Glutamatergic neuron (in vitro differentiated cells): ENCODE measurements around the gene SRBD1. TPM values are rescaled to one million over a fixed set of nuclear protein-coding genes. Genes with fewer than 3 reads are reported as not detected.

Experiments
- DNase-seq: peaks from one replicate; pipeline ENCODE4 v3.0.0; 2022
- H3K27ac Mint-ChIP-seq: one replicate; pipeline ENCODE4 v1.8.0; 2020; ENCODE audit warnings: mild to moderate bottlenecking, mixed read lengths, inconsistent platforms; ENCODE audit not compliant: unreplicated experiment
- H3K27me3 Mint-ChIP-seq: one replicate; pipeline ENCODE4 v1.8.0; 2020; ENCODE audit warnings: mild to moderate bottlenecking, moderate library complexity, mixed read lengths, inconsistent platforms; ENCODE audit not compliant: unreplicated experiment
- H3K36me3 Mint-ChIP-seq: one replicate; pipeline ENCODE4 v1.8.0; 2020; ENCODE audit warnings: mild to moderate bottlenecking, mixed read lengths, inconsistent platforms; ENCODE audit not compliant: unreplicated experiment
- H3K4me1 Mint-ChIP-seq: one replicate; pipeline ENCODE4 v1.8.0; 2020; ENCODE audit warnings: mild to moderate bottlenecking, low read depth, mixed read lengths, inconsistent platforms; ENCODE audit not compliant: unreplicated experiment
- H3K4me3 Mint-ChIP-seq: one replicate; pipeline ENCODE4 v1.8.0; 2020; ENCODE audit warnings: mild to moderate bottlenecking, mixed read lengths, inconsistent platforms; ENCODE audit not compliant: unreplicated experiment
- H3K9me3 Mint-ChIP-seq: one replicate; pipeline ENCODE4 v1.8.0; 2020; ENCODE audit warnings: mild to moderate bottlenecking, moderate library complexity, mixed read lengths, inconsistent platforms; ENCODE audit not compliant: unreplicated experiment
- long read RNA-seq: library from polyadenylated mRNA; unstranded; transcript quantifications from one replicate; pipeline ENCODE4 v2.0.0, GENCODE V29; 2020; ENCODE audit not compliant: unreplicated experiment
- total RNA-seq: library from RNA; stranded (reverse); fragmentation: NEBNext Ultra II Directional; extraction: Animal tissue kit (Norgen Biotek cat#: 25700); gene quantifications from one replicate; pipeline ENCODE4 v1.2.1, GENCODE V29; 2021; ENCODE audit not compliant: unreplicated experiment
- TF ChIP-seq, protein P1 (sequence below): fragments of 200-600 bp; sonication (generic); IDR thresholded peaks from one replicate; pipeline ENCODE4 v1.5.0; 2021; ENCODE audit not compliant: partially characterized antibody, unreplicated experiment

The SRBD1 gene, protein sequence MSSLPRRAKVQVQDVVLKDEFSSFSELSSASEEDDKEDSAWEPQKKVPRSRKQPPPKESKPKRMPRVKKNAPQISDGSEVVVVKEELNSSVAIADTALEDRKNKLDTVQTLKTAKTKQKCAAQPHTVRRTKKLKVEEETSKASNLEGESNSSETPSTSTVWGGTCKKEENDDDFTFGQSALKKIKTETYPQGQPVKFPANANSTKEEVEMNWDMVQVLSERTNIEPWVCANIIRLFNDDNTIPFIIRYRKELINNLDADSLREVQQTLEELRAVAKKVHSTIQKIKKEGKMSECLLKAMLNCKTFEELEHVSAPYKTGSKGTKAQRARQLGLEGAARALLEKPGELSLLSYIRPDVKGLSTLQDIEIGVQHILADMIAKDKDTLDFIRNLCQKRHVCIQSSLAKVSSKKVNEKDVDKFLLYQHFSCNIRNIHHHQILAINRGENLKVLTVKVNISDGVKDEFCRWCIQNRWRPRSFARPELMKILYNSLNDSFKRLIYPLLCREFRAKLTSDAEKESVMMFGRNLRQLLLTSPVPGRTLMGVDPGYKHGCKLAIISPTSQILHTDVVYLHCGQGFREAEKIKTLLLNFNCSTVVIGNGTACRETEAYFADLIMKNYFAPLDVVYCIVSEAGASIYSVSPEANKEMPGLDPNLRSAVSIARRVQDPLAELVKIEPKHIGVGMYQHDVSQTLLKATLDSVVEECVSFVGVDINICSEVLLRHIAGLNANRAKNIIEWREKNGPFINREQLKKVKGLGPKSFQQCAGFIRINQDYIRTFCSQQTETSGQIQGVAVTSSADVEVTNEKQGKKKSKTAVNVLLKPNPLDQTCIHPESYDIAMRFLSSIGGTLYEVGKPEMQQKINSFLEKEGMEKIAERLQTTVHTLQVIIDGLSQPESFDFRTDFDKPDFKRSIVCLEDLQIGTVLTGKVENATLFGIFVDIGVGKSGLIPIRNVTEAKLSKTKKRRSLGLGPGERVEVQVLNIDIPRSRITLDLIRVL
- 16.1 TPM for total RNA-seq
- long read RNA-seq, partial matches to known transcripts, result 5 of 8 reads
- long read RNA-seq, other reads (novel, unspliced or antisense), result 0 of 8 reads

DNA sequence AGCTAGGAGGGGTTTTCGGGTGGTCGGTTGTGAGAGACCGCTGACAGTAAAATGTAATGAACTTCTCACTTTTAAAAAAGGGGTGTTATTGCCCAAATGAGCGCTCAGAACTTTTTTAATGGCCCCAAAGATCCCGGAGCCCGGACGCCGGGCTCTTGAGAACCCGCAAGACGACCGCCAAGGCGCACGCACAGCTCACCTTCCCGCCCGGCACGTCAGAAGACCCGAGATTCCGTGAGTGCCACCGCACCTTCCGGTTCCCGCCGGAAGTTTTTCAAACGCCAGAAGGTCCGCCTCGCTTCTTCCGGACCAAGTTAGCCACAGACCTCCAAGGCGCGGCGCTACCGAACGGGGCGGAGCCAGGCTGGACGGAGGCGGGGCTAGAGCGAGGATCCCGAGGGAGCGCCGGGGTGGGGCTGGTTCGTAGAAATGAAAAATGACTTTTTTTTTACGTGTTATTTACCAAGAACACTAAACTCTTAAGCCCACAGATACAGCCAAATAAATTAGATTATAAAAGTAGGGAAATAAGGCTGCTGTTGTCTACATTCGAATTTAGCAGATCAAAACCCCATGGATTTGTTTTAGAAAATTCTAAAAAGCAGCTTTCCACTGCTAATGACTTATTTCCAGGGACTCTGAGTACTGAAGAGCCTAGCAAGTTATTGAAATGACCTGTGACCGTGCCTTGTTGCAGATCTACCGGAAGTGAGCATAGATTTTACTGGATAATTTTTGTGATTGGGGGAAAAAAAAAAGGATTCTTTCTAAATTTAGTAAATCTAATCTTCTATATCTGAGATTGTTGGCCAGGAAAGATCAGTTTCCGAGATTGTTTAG, at the start of gene SRBD1:
Gene SRBD1, minus strand, starts transcription at position 248 of the 840 bp plus-strand sequence. CDS start 5,826 bp downstream, outside the sequence.
- Mint-ChIP-seq H3K4me3 (peak within 1 kb of the TSS; percentile 95), H3K4me1 (peaks cover 2% of the 10 kb centered on the region), H3K27me3 (no peaks in the 10 kb centered on the region), H3K36me3 (no peaks in the 10 kb centered on the region), H3K9me3 (peaks cover 3% of the 10 kb centered on the region), H3K27ac (peak within 1 kb of the TSS; percentile 44)
- TF ChIP-seq, protein P1, sequence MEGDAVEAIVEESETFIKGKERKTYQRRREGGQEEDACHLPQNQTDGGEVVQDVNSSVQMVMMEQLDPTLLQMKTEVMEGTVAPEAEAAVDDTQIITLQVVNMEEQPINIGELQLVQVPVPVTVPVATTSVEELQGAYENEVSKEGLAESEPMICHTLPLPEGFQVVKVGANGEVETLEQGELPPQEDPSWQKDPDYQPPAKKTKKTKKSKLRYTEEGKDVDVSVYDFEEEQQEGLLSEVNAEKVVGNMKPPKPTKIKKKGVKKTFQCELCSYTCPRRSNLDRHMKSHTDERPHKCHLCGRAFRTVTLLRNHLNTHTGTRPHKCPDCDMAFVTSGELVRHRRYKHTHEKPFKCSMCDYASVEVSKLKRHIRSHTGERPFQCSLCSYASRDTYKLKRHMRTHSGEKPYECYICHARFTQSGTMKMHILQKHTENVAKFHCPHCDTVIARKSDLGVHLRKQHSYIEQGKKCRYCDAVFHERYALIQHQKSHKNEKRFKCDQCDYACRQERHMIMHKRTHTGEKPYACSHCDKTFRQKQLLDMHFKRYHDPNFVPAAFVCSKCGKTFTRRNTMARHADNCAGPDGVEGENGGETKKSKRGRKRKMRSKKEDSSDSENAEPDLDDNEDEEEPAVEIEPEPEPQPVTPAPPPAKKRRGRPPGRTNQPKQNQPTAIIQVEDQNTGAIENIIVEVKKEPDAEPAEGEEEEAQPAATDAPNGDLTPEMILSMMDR, result no peak
- DNase-seq, result peak; percentile 93

DNA sequence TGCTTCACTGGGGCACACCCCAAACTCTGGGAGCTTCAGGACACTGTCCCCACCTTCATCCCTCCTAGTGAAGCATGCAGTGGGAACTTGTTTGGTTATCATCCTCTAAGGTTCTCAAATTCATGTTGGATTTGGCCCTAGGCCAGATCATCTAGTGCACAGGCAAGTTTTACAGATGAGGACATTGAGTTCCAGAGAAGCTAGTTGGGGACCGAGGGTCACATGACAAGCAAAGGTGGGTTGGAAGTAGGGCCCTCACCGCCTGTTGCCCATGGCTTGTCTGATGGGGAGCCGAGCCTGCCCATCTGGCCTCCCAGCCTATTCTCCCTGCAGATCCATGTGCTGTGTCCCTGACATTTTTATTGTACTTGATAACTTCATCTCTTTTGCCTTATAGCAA, 43.2 kb upstream of the SRBD1 start:
- peaks cover 16% of the 10 kb centered on the region for H3K4me1 Mint-ChIP-seq
- H3K27ac Mint-ChIP-seq, result peak overlapping the region; percentile 5
- peak overlapping the region; percentile 98 for H3K4me3 Mint-ChIP-seq
- no peaks in the 10 kb centered on the region for H3K36me3 Mint-ChIP-seq
- H3K9me3 Mint-ChIP-seq, result peaks cover 15% of the 10 kb centered on the region
- peaks cover 6% of the 10 kb centered on the region for H3K27me3 Mint-ChIP-seq
- TF ChIP-seq, protein P1, result no peak
- no peak for DNase-seq

DNA sequence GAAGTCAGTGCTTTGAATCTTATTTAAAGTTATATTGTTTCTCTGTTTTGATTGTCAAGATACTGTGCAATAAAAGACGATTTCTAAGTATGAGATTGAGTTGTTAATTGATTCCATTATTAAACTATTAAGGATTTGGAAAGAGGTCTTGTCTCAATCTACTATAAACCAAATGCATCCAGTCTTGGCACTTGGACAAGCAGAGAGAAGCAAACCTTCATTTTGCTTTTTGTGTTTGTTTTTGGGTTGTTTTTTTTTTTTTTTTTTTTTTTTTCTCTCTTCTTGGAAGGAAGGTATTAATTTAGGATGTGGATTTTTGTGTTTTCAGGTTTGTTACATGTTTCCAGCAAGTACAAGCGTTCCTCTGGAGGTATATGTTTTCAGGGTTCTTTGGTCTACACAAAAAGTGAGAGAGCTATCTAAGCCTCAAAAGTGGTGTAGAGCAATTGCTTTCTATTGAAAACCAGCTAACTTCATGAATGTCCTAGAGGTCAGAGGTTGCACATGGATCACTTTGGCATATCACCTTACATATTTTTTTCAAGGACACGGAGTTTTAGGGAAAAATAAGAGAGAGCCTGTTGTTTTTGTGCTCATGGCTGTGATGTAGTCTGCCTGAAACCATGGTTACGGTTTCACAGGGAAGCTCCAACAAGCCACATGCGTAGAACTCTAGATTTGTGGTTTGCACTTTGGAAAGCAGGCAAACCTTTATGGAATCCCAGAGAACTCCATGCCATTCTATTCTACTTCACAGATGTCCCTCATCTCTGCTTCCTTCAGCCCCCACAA, 42.3 kb upstream of the SRBD1 start:
- Mint-ChIP-seq H3K27me3 (peaks cover 6% of the 10 kb centered on the region), H3K9me3 (peaks cover 15% of the 10 kb centered on the region), H3K36me3 (no peaks in the 10 kb centered on the region), H3K4me1 (peaks cover 18% of the 10 kb centered on the region), H3K4me3 (peak overlapping the region; percentile 98), H3K27ac (peak overlapping the region; percentile 89)
- no peak for DNase-seq
- TF ChIP-seq, protein P1, result no peak
